ENCODE measurements around the gene BTBD18. TPM values are rescaled to one million over a fixed set of nuclear protein-coding genes. Genes with fewer than 3 reads are reported as not detected.

BTBD18 gene
- total and polyA plus RNA-seq, 2 of the 13 experiments (the other 11 are each of a cell fraction or from before 2014, with no cell fraction given), result not detected

DNA sequence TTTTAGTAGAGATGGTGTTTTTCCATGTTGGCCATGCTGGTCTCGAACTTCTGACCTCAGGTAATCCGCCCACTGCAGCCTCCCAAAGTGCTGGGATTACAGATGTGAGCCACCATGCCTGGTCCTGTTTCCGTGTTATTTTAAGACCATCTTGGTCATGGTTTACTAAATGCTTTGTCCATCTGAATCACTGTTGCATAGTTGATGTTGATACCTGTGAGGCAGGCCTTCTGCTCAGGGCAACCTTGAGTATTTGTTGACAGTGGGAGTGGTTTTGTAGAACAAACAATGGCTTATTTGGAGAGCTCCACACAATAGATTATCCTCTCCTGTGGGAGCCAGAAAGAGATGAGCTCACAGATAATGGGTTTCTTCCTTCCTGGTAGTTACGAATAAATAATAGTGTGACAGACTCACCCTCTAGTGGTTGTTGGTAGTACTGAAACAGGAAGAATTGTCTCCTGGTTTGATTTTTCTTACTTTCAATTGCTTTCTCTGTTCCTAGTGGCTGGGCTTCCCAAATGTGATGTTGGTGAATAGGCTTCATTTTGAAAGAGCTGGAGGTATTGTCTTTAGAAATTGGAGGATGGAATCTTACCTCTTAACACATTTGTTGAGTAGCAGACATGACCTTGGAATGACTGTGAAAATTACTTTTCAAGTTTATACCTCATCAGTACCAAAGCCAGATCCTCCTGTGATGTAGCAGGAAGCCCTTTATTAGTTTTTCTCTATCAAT, 49.0 kb upstream of the BTBD18 start (continued):
- TF ChIP-seq SRSF1 (optimal IDR thresholded peaks at IDR 0.05; ENCODE audit: low read depth, low read length) (no peak), ZFP36L1 (CRISPR knock-in tag; IDR thresholded peaks at IDR 0.05) (0 out of 2 replicates have a peak, but pooled peaks have one; percentile 44), ZNF850 (CRISPR knock-in tag; conservative IDR thresholded peaks at IDR 0.05) (no peak), ZFP36 (IDR thresholded peaks at IDR 0.05; ENCODE audit: borderline replicate concordance, low read depth, low read length, partially characterized antibody) (no peak), ZNF136 (CRISPR knock-in tag; IDR thresholded peaks at IDR 0.05; ENCODE audit: low read depth) (no peak), RFX1 (IDR thresholded peaks at IDR 0.05) (no peak), MAFG (CRISPR knock-in tag; IDR thresholded peaks at IDR 0.05) (no peak), TCF12 (IDR thresholded peaks at IDR 0.05) (no peak), TCF12 (CRISPR knock-in tag; IDR thresholded peaks at IDR 0.05) (no peak), ZNF543 (CRISPR knock-in tag; IDR thresholded peaks at IDR 0.05) (no peak), NKX3-1 (CRISPR knock-in tag; IDR thresholded peaks at IDR 0.05) (no peak), AHR (CRISPR knock-in tag; IDR thresholded peaks at IDR 0.05) (no peak), NR2F6 (IDR thresholded peaks at IDR 0.05) (no peak), NR2F6 (CRISPR knock-in tag; IDR thresholded peaks at IDR 0.05) (peak; percentile 48; the same call in 1 of the 2 replicates), SAP130 (CRISPR knock-in tag; IDR thresholded peaks at IDR 0.05; ENCODE audit: low read depth) (peak; percentile 91), ZNF432 (CRISPR knock-in tag; IDR thresholded peaks at IDR 0.05; ENCODE audit: borderline replicate concordance) (no peak), ZFP41 (CRISPR knock-in tag; IDR thresholded peaks at IDR 0.05; ENCODE audit: borderline replicate concordance) (no peak), ZNF335 (CRISPR knock-in tag; IDR thresholded peaks at IDR 0.05) (no peak), ZNF670 (CRISPR knock-in tag; IDR thresholded peaks at IDR 0.05; ENCODE audit: borderline replicate concordance) (no peak), SIX4 (CRISPR knock-in tag; IDR thresholded peaks at IDR 0.05) (no peak), REL (CRISPR knock-in tag; conservative IDR thresholded peaks at IDR 0.05) (no peak), NONO (IDR thresholded peaks at IDR 0.05) (no peak), NONO (CRISPR knock-in tag; conservative IDR thresholded peaks at IDR 0.05) (peak; percentile 61; the same call in 1 of the 2 replicates), ELF1 (CRISPR knock-in tag; IDR thresholded peaks at IDR 0.05) (0 out of 2 replicates have a peak, but pooled peaks have one; percentile 50), ZNF256 (CRISPR knock-in tag; conservative IDR thresholded peaks at IDR 0.05) (no peak), KDM4B (CRISPR knock-in tag; IDR thresholded peaks at IDR 0.05) (no peak), ZNF569 (CRISPR knock-in tag; IDR thresholded peaks at IDR 0.05; ENCODE audit: borderline replicate concordance) (no peak)
- TF ChIP-seq, protein P1, sequence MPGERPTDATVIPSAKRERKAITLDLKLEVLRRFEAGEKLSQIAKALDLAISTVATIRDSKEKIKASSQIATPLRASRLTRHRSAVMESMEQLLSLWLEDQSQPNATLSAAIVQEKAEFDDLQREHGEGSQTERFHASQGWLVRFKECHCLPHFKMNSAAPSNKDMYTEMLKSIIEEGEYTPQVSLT (CRISPR knock-in tag; IDR thresholded peaks at IDR 0.05; ENCODE audit: borderline replicate concordance, low read depth), result no peak
- TF ChIP-seq, protein P2, sequence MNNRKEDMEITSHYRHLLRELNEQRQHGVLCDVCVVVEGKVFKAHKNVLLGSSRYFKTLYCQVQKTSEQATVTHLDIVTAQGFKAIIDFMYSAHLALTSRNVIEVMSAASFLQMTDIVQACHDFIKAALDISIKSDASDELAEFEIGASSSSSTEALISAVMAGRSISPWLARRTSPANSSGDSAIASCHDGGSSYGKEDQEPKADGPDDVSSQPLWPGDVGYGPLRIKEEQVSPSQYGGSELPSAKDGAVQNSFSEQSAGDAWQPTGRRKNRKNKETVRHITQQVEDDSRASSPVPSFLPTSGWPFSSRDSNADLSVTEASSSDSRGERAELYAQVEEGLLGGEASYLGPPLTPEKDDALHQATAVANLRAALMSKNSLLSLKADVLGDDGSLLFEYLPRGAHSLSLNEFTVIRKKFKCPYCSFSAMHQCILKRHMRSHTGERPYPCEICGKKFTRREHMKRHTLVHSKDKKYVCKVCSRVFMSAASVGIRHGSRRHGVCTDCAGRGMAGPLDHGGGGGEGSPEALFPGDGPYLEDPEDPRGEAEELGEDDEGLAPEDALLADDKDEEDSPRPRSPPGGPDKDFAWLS (CRISPR knock-in tag; IDR thresholded peaks at IDR 0.05; ENCODE audit: borderline replicate concordance), result no peak

Measured in HepG2 (cell line).